ENCODE results near the gene UNC93B1. TPM values are rescaled to one million over a fixed set of nuclear protein-coding genes. Genes with fewer than 3 reads are reported as not detected.
"Not testable (repeated sequence)": the region's sequence is repeated elsewhere in the genome, so short reads cannot be mapped to it uniquely, and the experiment has no call there.

The UNC93B1 gene
- total RNA-seq, 2 experiments from 2014 or later, result 12.4 to 13.0 TPM

DNA sequence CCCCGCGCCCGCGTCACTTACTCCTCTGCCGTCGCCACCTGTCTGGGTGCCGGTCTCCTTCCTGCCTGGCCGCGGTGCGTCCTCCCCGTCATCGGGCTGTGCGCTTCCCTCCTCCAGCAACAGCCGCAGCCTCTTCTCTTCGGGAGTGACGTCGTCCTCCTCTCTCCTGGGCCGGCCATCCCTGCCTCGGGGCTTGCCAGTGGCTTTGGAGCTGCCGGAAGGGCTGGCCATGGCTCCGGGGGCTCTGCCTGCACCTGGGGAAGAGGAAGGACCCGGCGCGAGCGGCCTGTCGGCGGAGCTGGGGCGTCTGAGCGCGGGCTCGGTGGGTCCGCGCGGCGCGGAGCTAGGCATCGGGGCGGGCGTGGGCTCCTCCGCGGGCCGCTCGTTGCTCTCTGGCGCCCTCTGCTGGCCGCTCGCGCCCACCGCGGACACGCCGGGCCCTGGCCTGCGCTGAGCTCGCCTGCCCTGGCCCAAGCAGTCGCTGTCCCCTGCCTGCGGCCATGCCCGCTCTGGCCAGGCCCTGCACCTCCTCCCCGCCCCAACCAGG is 48.4 kb downstream of the UNC93B1 start:
- Mint-ChIP-seq H3K27me3 (peaks cover 13% of the 10 kb centered on the region), H3K4me1 (ENCODE audit: low read depth) (peaks cover 10% of the 10 kb centered on the region), H3K4me3 (peak overlapping the region; percentile 74)
- H3K9me3 Mint-ChIP-seq; intact Hi-C loops (cut with micrococcal nuclease); H3K36me3 Mint-ChIP-seq (ENCODE audit: low read depth); H3K27ac Mint-ChIP-seq: not testable (repeated sequence)
- ChIA-PET CTCF (interaction anchor here (0.6 to 1.7 kb wide), 26 partner anchors 8 to 376 kb away, joined by 3 to 15 read pairs (median 4); partner anchors contain the start of genes ALDH3B1 and UNC93B1), POLR2A (interaction anchor here (0.6 kb wide), 1 partner anchor 768 kb away, joined by 3 read pairs; no protein-coding TSS in a partner anchor)
- DNase-seq (peak; percentile 73), ATAC-seq (peak; percentile 75)
- TF ChIP-seq, protein P1, sequence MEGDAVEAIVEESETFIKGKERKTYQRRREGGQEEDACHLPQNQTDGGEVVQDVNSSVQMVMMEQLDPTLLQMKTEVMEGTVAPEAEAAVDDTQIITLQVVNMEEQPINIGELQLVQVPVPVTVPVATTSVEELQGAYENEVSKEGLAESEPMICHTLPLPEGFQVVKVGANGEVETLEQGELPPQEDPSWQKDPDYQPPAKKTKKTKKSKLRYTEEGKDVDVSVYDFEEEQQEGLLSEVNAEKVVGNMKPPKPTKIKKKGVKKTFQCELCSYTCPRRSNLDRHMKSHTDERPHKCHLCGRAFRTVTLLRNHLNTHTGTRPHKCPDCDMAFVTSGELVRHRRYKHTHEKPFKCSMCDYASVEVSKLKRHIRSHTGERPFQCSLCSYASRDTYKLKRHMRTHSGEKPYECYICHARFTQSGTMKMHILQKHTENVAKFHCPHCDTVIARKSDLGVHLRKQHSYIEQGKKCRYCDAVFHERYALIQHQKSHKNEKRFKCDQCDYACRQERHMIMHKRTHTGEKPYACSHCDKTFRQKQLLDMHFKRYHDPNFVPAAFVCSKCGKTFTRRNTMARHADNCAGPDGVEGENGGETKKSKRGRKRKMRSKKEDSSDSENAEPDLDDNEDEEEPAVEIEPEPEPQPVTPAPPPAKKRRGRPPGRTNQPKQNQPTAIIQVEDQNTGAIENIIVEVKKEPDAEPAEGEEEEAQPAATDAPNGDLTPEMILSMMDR (IDR thresholded peaks at IDR 0.05), result peak; percentile 45

DNA sequence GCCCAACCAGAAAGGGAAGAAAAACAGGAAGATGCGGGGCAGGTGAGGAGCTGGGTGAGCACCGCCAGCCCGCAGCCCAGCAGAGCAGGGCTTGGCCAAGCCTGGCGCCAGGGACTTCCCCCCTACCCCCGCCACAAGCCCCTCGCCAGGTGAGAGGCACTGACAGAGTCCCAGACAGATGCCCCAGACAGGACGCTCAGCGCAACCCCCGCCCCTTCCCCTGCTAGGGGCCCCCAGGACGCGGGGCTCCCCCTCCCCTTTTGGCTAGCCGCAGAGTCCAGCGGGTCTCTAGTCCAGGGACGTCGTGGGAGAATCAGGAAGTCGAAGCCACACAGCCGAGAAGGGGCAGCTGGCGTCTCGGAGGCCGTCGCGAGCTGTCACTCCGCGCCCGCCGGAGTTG is 48.9 kb downstream of the UNC93B1 start:
- ChIA-PET CTCF (interaction anchor here (0.6 to 1.7 kb wide), 23 partner anchors 8 to 376 kb away, joined by 3 to 15 read pairs (median 4); partner anchors contain the start of genes ALDH3B1 and UNC93B1), POLR2A (interaction anchor here (0.6 kb wide), 1 partner anchor 768 kb away, joined by 3 read pairs; no protein-coding TSS in a partner anchor)
- H3K36me3 Mint-ChIP-seq (ENCODE audit: low read depth); H3K27ac Mint-ChIP-seq; intact Hi-C loops (cut with micrococcal nuclease); ATAC-seq; H3K9me3 Mint-ChIP-seq: not testable (repeated sequence)
- Mint-ChIP-seq H3K27me3 (peaks cover 13% of the 10 kb centered on the region), H3K4me3 (peak overlapping the region; percentile 74), H3K4me1 (ENCODE audit: low read depth) (peaks cover 10% of the 10 kb centered on the region)
- DNase-seq, result peak; percentile 13

DNA sequence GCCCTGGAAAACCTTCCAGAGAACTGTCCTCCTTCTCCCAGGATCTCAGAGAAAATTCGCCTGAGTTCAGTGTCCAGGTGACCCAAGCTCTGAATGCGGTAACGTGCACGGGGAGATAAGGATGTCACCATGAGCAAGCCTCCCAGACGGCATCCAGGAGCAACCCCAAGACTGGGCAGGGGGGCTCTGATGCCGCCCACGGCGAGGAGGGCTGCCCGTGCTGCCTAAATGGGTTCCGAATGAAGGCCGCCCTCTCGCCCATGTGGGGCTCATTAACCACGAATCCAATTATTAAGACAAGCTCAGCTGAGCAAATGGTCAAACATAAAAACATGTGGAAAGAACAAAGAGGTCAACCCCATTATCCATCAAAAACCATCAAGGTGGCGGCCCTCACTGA is 49.6 kb downstream of the UNC93B1 start:
- H3K9me3 Mint-ChIP-seq; intact Hi-C loops (cut with micrococcal nuclease); CTCF ChIA-PET; H3K36me3 Mint-ChIP-seq (ENCODE audit: low read depth); H3K27ac Mint-ChIP-seq; ATAC-seq; POLR2A ChIA-PET; DNase-seq: not testable (repeated sequence)
- Mint-ChIP-seq H3K4me1 (ENCODE audit: low read depth) (peaks cover 10% of the 10 kb centered on the region), H3K4me3 (peak overlapping the region; percentile 74), H3K27me3 (peaks cover 13% of the 10 kb centered on the region)

GRCh38 chr11:67950705-67951104 is 53.2 kb downstream of the UNC93B1 start:
- H3K36me3 Mint-ChIP-seq (ENCODE audit: low read depth); intact Hi-C loops (cut with micrococcal nuclease); H3K27ac Mint-ChIP-seq; H3K27me3 Mint-ChIP-seq; CTCF ChIA-PET; H3K9me3 Mint-ChIP-seq; H3K4me3 Mint-ChIP-seq; DNase-seq; POLR2A ChIA-PET; ATAC-seq: not testable (repeated sequence)
- peaks cover 10% of the 10 kb centered on the region for H3K4me1 Mint-ChIP-seq (ENCODE audit: low read depth)

- intact Hi-C loops (cut with micrococcal nuclease); H3K4me1 Mint-ChIP-seq (ENCODE audit: low read depth); H3K4me3 Mint-ChIP-seq; POLR2A ChIA-PET; H3K27ac Mint-ChIP-seq; H3K36me3 Mint-ChIP-seq (ENCODE audit: low read depth); H3K9me3 Mint-ChIP-seq; DNase-seq; ATAC-seq; H3K27me3 Mint-ChIP-seq: not testable (repeated sequence)
- CTCF ChIA-PET, result interaction anchor here (1.6 kb wide), 1 partner anchor 8 kb away, joined by 5 read pairs; no protein-coding TSS in a partner anchor
Measured at GRCh38 chr11:67947785-67948184, 56.1 kb downstream of the UNC93B1 start.

- DNase-seq; H3K9me3 Mint-ChIP-seq; ATAC-seq; H3K4me1 Mint-ChIP-seq (ENCODE audit: low read depth); POLR2A ChIA-PET; intact Hi-C loops (cut with micrococcal nuclease); H3K4me3 Mint-ChIP-seq; H3K27me3 Mint-ChIP-seq; H3K27ac Mint-ChIP-seq; H3K36me3 Mint-ChIP-seq (ENCODE audit: low read depth): not testable (repeated sequence)
- CTCF ChIA-PET, result interaction anchor here (1.6 kb wide), 1 partner anchor 9 kb away, joined by 5 read pairs; no protein-coding TSS in a partner anchor
Measured at GRCh38 chr11:67946403-67946802, 57.5 kb downstream of the UNC93B1 start.

DNA sequence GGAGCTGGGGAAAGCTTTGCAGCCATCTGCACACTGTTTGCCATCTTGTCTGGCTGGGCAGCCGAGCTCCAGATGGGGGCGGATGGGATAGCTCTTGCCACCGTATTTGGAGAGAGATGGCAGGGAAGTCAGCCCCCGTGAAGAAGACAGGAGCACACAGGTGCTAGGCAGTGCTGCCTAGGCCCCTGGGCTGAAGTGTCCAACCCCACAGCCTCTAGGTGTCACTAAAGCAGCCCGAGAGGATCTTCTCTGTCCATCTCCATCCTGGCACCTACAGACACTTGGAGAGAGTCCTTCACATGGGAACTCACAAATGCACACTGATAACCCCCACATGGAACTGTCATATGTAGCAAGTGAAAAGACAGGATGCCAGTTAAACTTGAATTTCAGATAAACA is 60.5 kb downstream of the UNC93B1 start:
- ATAC-seq; H3K4me3 Mint-ChIP-seq; DNase-seq; CTCF ChIA-PET; POLR2A ChIA-PET; H3K27me3 Mint-ChIP-seq; H3K36me3 Mint-ChIP-seq (ENCODE audit: low read depth); intact Hi-C loops (cut with micrococcal nuclease); H3K9me3 Mint-ChIP-seq; H3K27ac Mint-ChIP-seq; H3K4me1 Mint-ChIP-seq (ENCODE audit: low read depth): not testable (repeated sequence)

Small RNA genes within 50 kb of the gene (microRNA-seq; reads per million reads assigned to microRNA genes)
- gene MIR4691 (ENCODE audit: borderline microRNAs expressed, borderline replicate concordance) (not detected), gene MIR6753 (ENCODE audit: borderline microRNAs expressed, borderline replicate concordance) (0.91 reads per million), gene MIR7113 (ENCODE audit: borderline microRNAs expressed, borderline replicate concordance) (not detected)

Other genes starting within 250 kb of the UNC93B1 start
- gene ALDH3B1, start 6.2 kb upstream of the UNC93B1 start, total RNA-seq, result under 1 TPM; 0.09 to 0.11 TPM
- gene NDUFS8, start 26.6 kb upstream of the UNC93B1 start, total RNA-seq, result 100 to 1,000 TPM; 105 to 109 TPM
- gene TCIRG1, start 34.9 kb upstream of the UNC93B1 start, total RNA-seq, result 100 to 1,000 TPM; 129 to 138 TPM
- gene CHKA, start 117.3 kb upstream of the UNC93B1 start, total RNA-seq, result 10 to 100 TPM; 15.8 to 16.7 TPM
- 10 to 100 TPM; 16.9 to 17.9 TPM for gene KMT5B, start 209.2 kb upstream of the UNC93B1 start, total RNA-seq